Endothelial cell of umbilical vein (primary cell): ENCODE results near the gene NAXD. TPM values are rescaled to one million over a fixed set of nuclear protein-coding genes. Genes with fewer than 3 reads are reported as not detected.

ENCODE experiments used
- BruUV-seq: library from RNA; stranded (reverse); fragments of 400-500 nt; replicated peaks from 2 replicates; lab custom pipeline; 2021; lab: Mats Ljungman, UMichigan
- CTCF ChIA-PET: fragments of 300-600, 350-600 bp; sonication (Branson Sonifier 250); formaldehyde crosslinking; loops from one replicate; lab custom pipeline; 2021; ENCODE audit warnings: antibody characterized with exemption, inconsistent platforms; lab: Charles Lee
- POLR2A ChIA-PET: fragments of 300-600, 350-600 bp; sonication (Branson Sonifier 250); formaldehyde crosslinking; loops from one replicate; lab custom pipeline; 2021; ENCODE audit warnings: antibody characterized with exemption, inconsistent platforms; lab: Charles Lee
- DNase-seq: peaks from one replicate; pipeline ENCODE4 v3.0.0-alpha.2; 2011; ENCODE audit warnings: low read depth, low spot score
- FAIRE-seq: peaks from 2 replicates; lab custom pipeline; 2011; peaks lifted over from hg19 to GRCh38; lab: Jason Lieb, UNC
- H2AFZ ChIP-seq: 2 replicates; pipeline ENCODE4 v1.6.0; 2012; ENCODE audit warnings: low read depth, low read length, control low read depth, inconsistent platforms
- H3K27ac ChIP-seq: 2 replicates; pipeline ENCODE4 v1.5.1; 2011; ENCODE audit warnings: low read depth, mild to moderate bottlenecking, control low read depth, low read length, moderate library complexity; ENCODE audit not compliant: insufficient read depth
- H3K27me3 ChIP-seq, 2 experiments: 2 replicates each; pipeline versions ENCODE4 v1.6.0 to v1.6.1; 2011; ENCODE audit warnings: low read length in 2 of 2, mixed read lengths in 1 of 2; ENCODE audit not compliant: control insufficient read depth in 2 of 2, insufficient read depth in 2 of 2
- H3K36me3 ChIP-seq, 2 experiments: 2 replicates in 1 of 2; 3 replicates in 1 of 2; pipeline ENCODE4 v1.5.1; 2011; ENCODE audit warnings: low read length in 2 of 2, mild to moderate bottlenecking in 1 of 2, moderate library complexity in 1 of 2; ENCODE audit not compliant: control insufficient read depth in 2 of 2, insufficient read depth in 2 of 2; ENCODE audit errors: extremely low read depth in 1 of 2
- H3K4me1 ChIP-seq: 3 replicates; pipeline ENCODE4 v1.5.1; 2011; ENCODE audit warnings: mild to moderate bottlenecking, low read length; ENCODE audit not compliant: control insufficient read depth, insufficient read depth; ENCODE audit errors: extremely low read depth
- H3K4me2 ChIP-seq: 2 replicates; pipeline ENCODE4 v1.6.1; 2011; ENCODE audit warnings: low read length, control low read depth, mixed read lengths; ENCODE audit not compliant: insufficient read depth
- H3K4me3 ChIP-seq, 3 experiments: fragments of 200-600 bp in 1 of 3; sonication (generic), shearing (Covaris generic) in 1 of 3; replicated peaks in 1 of 3; 2 replicates each; pipeline ENCODE4 v1.5.1; 2011 to 2016; ENCODE audit warnings: control low read depth in 3 of 3, low read length in 3 of 3, mild to moderate bottlenecking in 2 of 3, inconsistent platforms in 1 of 3, low read depth in 1 of 3, moderate library complexity in 1 of 3; ENCODE audit not compliant: insufficient read depth in 1 of 3
- H3K79me2 ChIP-seq: 2 replicates; pipeline ENCODE4 v1.6.0; 2012; ENCODE audit warnings: low read length, inconsistent platforms; ENCODE audit not compliant: control insufficient read depth, insufficient read depth
- H3K9ac ChIP-seq: replicated peaks from 2 replicates; pipeline ENCODE3; 2011; ENCODE audit warnings: low read length, control low read depth; ENCODE audit not compliant: insufficient read depth; ENCODE audit errors: extremely low read depth
- H3K9me1 ChIP-seq: replicated peaks from 3 replicates; pipeline ENCODE4 v1.6.0; 2011; ENCODE audit warnings: mild to moderate bottlenecking, low read length; ENCODE audit not compliant: control insufficient read depth, insufficient read depth; ENCODE audit errors: extremely low read depth
- H3K9me3 ChIP-seq: replicated peaks from 2 replicates; pipeline ENCODE4 v1.5.1; 2012; ENCODE audit warnings: low read length, inconsistent platforms; ENCODE audit not compliant: control insufficient read depth, insufficient read depth
- H4K20me1 ChIP-seq: replicated peaks from 2 replicates; pipeline ENCODE3; 2011; ENCODE audit warnings: mild to moderate bottlenecking, low read length; ENCODE audit not compliant: control insufficient read depth, insufficient read depth; ENCODE audit errors: extremely low read depth
- EZH2 ChIP-seq: IDR thresholded peaks from 2 replicates; pipeline ENCODE4 v1.6.1; 2012; ENCODE audit warnings: borderline replicate concordance, low read depth, mild to moderate bottlenecking, moderate library complexity, low read length, inconsistent platforms; ENCODE audit not compliant: severe bottlenecking
- FOS ChIP-seq: IDR thresholded peaks from 2 replicates; pipeline ENCODE4 v1.6.1; 2011; ENCODE audit warnings: mild to moderate bottlenecking, low read length, moderate library complexity, borderline replicate concordance; ENCODE audit not compliant: insufficient read depth
- GATA2 ChIP-seq: IDR thresholded peaks from 2 replicates; pipeline ENCODE4 v1.7.0; 2011; ENCODE audit warnings: low read depth, mild to moderate bottlenecking, moderate library complexity, mixed read lengths, low read length; ENCODE audit not compliant: insufficient read length, insufficient read depth
- JUN ChIP-seq: IDR thresholded peaks from 2 replicates; pipeline ENCODE4 v1.6.1; 2011; ENCODE audit warnings: borderline replicate concordance, low read depth; ENCODE audit not compliant: insufficient read length, insufficient read depth
- MAX ChIP-seq: IDR thresholded peaks from 2 replicates; pipeline ENCODE4 v1.6.1; 2011; ENCODE audit not compliant: insufficient read depth, insufficient read length
- MYC ChIP-seq: IDR thresholded peaks from one replicate; pipeline ENCODE4 v1.6.1; 2011; ENCODE audit warnings: mild to moderate bottlenecking, low read depth, low read length
- POLR2A ChIP-seq: IDR thresholded peaks from 2 replicates; pipeline ENCODE4 v1.6.1; 2012; ENCODE audit warnings: low read depth, mild to moderate bottlenecking, control low read depth, low read length
- POLR2AphosphoS5 ChIP-seq: IDR thresholded peaks from 2 replicates; pipeline ENCODE4 v1.6.1; 2012; ENCODE audit warnings: low read depth, mild to moderate bottlenecking, control low read depth, low read length, moderate library complexity; ENCODE audit not compliant: insufficient read depth
- dilution Hi-C: fragments of 300-500 bp; cut with MboI; formaldehyde crosslinking; loops from one replicate; pipeline ENCODE4 v1.15.0; 2019; ENCODE audit warnings: low sequenced_read_pairs; ENCODE audit not compliant: extremely low pct_ligation_motif_present
- intact Hi-C: fragments of 100-400 bp; cut with micrococcal nuclease; formaldehyde crosslinking; loops from one replicate; pipeline ENCODE4 v1.10.0; 2022
- polyA plus RNA-seq, 4 experiments: library from polyadenylated mRNA; depleted of rRNA in 3 of 4; stranded (reverse) in 3 of 4; unstranded in 1 of 4; fragments of >200 nt; gene quantifications; 2 replicates each; pipeline versions ENCODE4 v1.2.1 to v1.2.3, GENCODE V29; 2011 to 2012; ENCODE audit warnings: missing spikeins in 1 of 4
- total RNA-seq: library from RNA; stranded (reverse); gene quantifications from 2 replicates; pipeline ENCODE4 v1.2.3, GENCODE V29; 2021
- TF ChIP-seq, protein P1 (sequence below), 2 donors: IDR thresholded peaks; 1 replicate in 1 of 2; 2 replicates in 1 of 2; pipeline ENCODE4 v1.5.1; 2011; ENCODE audit warnings: low read length in 2 of 2, mild to moderate bottlenecking in 2 of 2, moderate library complexity in 2 of 2, control low read depth in 1 of 2, inconsistent platforms in 1 of 2, low read depth in 1 of 2; ENCODE audit not compliant: insufficient read depth in 1 of 2; ENCODE audit errors: extremely low read depth in 1 of 2

NAXD gene
- total and polyA plus RNA-seq, 2 donors (not counting 3 experiments of a cell fraction or from before 2014, with no cell fraction given) = 19.9 to 42.9 TPM

DNA sequence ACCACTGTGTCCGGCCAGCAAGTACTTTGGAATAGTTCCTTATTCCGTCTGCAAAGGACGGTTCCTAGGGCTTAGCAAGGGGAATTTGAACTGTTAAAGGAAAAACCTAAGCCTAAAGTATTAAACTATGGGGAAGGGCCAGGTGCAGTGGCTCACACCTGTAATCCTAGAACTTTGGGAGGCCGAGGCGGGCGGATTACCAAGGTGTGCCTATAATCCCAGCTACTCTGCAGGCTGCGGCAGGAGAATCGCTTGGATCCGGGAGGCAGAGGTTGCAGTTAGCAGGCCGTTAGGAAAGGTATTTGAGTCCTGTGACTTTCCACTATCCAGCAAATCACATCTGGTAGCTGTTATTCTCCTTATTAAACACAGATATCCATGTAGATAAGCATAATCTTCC lies 44.5 kb upstream of the NAXD start:
- dilution Hi-C loops (no loop called here), intact Hi-C loops (no loop called here)
- Histone ChIP-seq H4K20me1 (no peaks in the 10 kb centered on the region), H2AFZ (no peak overlapping the region), H3K27ac (no peak overlapping the region), H3K4me2 (no peak overlapping the region), H3K4me1 (no peaks in the 10 kb centered on the region), H3K27me3 (peaks cover 29 to 32% of the 10 kb centered on the region in 2 experiments), H3K79me2 (no peaks in the 10 kb centered on the region), H3K9ac (no peak overlapping the region), H3K4me3 (no peak overlapping the region), H3K36me3 (no peaks in the 10 kb centered on the region), H3K9me3 (no peaks in the 10 kb centered on the region), H3K9me1 (no peaks in the 10 kb centered on the region)
- CTCF ChIA-PET = no interaction called here
- no peak for FAIRE-seq
- POLR2A ChIA-PET = no interaction called here
- BruUV-seq = no TSS peak
- TF ChIP-seq EZH2 = no peak
- no peak for DNase-seq

GRCh38 chr13:110571896-110572777 lies 43.2 kb upstream of the NAXD start:
- TF ChIP-seq MAX (no peak), FOS (no peak), MYC (no peak), GATA2 (no peak), EZH2 (no peak), POLR2AphosphoS5 (no peak), JUN (no peak), POLR2A (no peak)
- TF ChIP-seq, protein P1, sequence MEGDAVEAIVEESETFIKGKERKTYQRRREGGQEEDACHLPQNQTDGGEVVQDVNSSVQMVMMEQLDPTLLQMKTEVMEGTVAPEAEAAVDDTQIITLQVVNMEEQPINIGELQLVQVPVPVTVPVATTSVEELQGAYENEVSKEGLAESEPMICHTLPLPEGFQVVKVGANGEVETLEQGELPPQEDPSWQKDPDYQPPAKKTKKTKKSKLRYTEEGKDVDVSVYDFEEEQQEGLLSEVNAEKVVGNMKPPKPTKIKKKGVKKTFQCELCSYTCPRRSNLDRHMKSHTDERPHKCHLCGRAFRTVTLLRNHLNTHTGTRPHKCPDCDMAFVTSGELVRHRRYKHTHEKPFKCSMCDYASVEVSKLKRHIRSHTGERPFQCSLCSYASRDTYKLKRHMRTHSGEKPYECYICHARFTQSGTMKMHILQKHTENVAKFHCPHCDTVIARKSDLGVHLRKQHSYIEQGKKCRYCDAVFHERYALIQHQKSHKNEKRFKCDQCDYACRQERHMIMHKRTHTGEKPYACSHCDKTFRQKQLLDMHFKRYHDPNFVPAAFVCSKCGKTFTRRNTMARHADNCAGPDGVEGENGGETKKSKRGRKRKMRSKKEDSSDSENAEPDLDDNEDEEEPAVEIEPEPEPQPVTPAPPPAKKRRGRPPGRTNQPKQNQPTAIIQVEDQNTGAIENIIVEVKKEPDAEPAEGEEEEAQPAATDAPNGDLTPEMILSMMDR (IDR thresholded peaks at IDR 0.05; ENCODE audit: extremely low read depth in 1 of 2, insufficient read depth in 1 of 2, low read depth in 1 of 2, low read length in 2 of 2) = no peak
- H3K27ac ChIP-seq = no peak overlapping the region
- dilution Hi-C loops = no loop called here
- H3K9ac ChIP-seq = no peak overlapping the region
- H3K4me3 ChIP-seq = no peak overlapping the region
- H3K27me3 ChIP-seq = peaks cover 26 to 35% of the 10 kb centered on the region in 2 experiments
- no peaks in the 10 kb centered on the region for H3K9me1 ChIP-seq
- no peak overlapping the region for H3K4me2 ChIP-seq
- ChIA-PET POLR2A (no interaction called here), CTCF (no interaction called here)
- H3K79me2 ChIP-seq = no peaks in the 10 kb centered on the region
- FAIRE-seq (no peak), DNase-seq (no peak)
- no TSS peak for BruUV-seq
- no peaks in the 10 kb centered on the region for H4K20me1 ChIP-seq
- intact Hi-C loops = no loop called here
- H3K9me3 ChIP-seq = no peaks in the 10 kb centered on the region
- no peak overlapping the region for H2AFZ ChIP-seq
- H3K4me1 ChIP-seq = no peaks in the 10 kb centered on the region
- H3K36me3 ChIP-seq = no peaks in the 10 kb centered on the region
